DMS114 treated with DMSO at 0.1 percent for 48 hours (cell line): ENCODE data around the gene PDK4.
"Not testable (repeated sequence)": the region's sequence is repeated elsewhere in the genome, so short reads cannot be mapped to it uniquely, and the experiment has no call there.

Experiments used
- DNase-seq: peaks from one replicate; lab custom pipeline; 2025; ENCODE audit not compliant: unreplicated experiment; lab: John Stamatoyannopoulos, UW

The PDK4 gene

DNA sequence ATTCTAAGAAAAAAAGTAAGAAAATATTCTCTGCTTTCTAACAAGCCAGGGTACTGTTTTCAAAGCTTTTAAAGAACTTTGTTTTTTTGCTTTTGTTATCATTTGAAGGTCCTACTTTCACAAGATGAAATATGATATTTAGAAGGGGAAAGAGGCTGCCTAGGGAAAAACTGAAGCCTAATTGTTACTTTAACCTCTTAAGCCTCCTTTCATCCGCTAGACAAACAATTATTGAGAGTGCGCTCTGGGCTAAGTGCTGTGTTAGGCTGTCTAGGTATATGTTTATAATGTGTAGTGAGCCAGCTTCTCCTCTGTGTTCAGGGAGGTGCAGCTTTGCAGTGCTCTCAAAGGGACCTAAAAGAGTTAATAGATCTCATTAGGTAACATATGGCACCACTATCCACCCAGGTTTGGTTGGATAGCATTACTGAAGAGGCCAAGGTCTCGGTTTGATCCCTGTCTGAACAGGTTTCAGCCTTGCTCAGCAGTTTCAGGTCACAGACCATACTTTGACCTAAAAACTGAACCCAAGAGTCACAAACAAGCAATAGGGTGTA is 17.9 kb downstream of the PDK4 start:
- no peak for DNase-seq

DNA sequence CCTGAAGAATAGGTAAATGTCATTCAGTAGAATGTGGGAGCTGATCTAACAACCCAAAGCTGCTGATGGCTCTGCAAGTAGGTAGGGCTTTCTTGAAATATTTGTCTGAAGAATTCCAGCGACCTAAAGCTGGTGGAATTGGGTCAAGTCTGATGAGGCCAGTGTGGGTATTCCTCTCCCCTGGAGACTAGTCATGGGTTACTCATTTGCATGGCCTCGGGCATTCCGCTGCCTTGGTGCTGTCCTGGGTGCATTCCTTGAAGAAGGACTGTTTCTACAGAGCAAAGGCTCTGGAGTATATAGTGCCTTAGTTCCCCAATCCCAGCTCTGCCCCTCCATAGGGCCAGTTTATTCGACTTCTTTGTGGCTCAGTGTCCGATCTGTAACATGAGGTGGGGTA is 19.2 kb downstream of the PDK4 start:
- DNase-seq = no peak

DNA sequence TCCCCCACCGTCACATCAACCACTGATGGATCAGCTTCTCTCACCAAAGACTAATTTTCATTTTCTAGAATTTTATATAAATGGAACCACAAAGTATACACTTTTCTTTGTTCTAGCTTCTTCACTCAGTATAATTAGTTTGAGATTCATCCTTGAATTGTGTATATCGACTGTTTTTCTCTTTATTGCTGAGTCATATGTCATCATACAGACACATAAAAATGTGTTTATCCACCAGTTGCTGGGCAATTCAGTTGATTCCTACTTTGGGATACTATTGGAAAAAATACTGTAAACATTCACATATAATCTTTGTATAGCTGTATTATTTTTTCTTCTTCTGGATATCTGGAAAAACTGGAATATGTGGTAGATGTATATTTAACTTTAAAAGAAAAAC is 26.6 kb downstream of the PDK4 start:
- no peak for DNase-seq

DNA sequence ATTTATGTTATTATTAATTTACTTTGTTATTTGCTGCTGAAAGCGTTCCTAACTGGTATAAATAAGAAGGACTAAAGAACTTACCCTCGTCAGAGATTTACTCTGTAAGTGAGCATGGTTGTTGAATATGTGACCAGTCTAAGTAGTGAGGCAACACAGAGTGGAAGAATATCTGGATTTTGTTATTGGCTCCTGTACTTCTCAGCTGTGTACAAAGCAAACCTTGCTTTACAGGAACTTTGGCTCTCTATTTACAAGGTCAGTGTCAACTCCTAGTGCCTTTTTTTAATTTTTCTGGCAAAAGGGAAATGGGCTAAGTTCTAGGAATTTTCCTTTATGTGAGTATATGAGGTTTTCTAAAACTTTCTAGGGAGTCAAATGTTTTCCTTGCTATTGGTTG is 35.6 kb downstream of the PDK4 start:
- DNase-seq = no peak

DNA sequence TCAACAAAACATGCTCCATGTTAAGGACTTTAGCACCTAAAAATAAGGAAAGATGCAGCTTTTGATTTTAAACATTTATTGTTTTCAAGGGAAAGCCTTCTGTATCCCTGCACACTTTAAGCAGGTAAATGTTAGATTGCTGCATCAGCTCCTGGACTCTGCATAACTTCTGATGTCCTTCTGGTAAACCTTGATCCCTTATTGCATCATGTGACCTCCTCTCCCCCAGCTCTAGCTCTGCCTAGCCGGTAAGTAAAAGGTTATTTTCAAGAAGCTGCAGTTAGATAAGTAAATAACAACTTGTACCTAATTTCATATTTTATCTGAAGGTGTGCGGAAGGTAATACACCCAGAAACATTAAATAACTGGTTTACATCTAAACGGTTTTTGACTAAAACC is 37.5 kb downstream of the PDK4 start:
- DNase-seq = no peak

DNA sequence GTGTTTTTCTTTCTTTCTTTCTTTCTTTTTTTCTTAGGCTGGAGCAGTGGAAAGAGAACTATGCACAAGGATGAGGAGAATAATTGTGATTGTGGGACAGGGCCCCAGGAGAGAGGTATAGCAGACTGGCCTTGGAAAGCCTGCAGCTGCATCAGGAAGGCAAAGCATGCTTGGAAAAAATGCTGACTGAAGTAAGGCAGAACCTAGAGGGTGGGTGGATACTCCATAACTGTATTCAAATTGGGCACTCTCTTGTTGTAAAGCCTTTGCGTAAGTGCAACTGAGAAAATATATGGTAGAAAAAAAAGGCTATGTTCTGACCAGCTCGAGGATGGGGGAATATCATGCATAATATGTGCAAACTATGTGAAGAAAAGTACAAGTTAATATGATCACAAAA is 39.5 kb downstream of the PDK4 start:
- DNase-seq = no peak

DNA sequence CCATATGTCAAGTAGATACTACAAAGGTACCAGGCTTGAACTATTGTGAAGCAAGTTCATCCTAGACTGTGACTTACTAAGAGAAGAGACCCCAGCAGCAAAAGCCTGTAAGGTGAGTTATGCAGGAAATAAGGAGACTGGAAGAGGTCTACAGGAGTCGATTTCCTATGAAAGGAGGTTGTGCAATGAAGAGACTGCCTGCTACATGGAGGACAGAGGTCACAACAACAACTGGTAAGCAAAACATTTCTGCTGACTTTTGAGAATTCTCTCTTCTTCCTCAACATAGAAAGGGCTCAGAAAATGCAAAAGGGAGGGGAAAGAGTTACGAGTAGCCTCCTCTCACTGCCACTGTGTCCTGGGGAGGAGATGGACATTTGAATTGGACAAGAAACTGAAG is 42.4 kb downstream of the PDK4 start:
- DNase-seq = no peak

DNA sequence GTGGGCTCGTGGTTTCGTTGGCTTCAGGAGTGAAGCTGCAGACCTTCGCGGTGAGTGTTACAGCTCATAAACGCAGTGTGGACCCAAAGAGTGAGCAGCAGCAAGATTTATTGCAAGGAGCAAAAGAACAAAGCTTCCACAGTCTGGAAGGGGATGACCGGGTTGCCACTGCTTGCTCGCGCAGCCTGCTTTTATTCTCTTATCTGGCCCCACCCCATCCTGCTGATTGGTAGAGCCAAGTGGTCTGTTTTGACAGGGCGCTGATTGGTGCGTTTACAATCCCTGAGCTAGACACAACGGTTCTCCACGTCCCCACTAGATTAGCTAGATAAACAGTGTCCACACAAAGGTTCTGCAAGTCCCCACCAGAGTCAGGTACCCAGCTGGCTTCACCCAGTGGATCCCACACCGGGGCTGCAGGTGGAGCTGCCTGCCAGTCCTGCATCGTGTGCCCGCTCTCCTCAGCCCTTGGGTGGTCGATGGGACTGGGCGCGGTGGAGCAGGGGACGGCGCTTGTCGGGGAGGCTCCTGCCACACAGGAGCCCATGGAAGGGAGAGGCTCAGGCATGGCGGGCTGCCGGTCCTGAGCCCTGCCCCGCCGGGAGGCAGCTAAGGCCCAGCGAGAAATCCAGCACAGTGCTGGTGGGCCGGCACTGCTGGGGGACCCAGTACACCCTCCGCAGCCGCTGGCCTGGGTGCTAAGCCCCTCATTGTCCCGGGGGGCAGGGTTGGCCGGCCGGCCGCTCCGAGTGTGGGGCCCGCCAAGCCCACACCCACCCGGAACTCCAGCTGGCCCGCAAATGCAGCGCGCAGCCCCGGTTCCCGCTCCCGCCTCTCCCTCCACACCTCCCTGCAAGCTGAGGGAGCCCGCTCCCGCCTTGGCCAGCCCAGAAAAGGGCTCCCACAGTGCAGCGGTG is 44.0 kb downstream of the PDK4 start:
- not testable (repeated sequence) for DNase-seq

DNA sequence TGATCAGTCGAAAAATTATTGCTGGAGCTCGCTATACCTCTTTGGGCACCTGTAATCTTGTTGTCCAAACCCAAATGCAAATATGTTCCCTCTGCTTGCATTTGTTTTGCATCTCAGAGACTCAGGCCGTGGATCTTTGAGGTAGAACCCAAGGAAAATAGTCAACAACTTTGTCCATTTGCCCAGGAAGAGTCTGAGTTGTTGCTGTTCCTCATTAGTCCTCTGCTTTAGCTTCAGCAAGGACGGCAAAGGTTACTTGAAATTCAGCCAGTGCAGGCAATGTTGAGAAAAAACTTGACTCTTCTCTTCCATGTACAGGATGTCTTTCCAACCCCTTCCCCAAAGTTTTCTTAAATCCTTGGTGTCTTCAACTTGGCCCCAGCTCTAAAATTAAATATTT is 45.8 kb downstream of the PDK4 start:
- no peak for DNase-seq

DNA sequence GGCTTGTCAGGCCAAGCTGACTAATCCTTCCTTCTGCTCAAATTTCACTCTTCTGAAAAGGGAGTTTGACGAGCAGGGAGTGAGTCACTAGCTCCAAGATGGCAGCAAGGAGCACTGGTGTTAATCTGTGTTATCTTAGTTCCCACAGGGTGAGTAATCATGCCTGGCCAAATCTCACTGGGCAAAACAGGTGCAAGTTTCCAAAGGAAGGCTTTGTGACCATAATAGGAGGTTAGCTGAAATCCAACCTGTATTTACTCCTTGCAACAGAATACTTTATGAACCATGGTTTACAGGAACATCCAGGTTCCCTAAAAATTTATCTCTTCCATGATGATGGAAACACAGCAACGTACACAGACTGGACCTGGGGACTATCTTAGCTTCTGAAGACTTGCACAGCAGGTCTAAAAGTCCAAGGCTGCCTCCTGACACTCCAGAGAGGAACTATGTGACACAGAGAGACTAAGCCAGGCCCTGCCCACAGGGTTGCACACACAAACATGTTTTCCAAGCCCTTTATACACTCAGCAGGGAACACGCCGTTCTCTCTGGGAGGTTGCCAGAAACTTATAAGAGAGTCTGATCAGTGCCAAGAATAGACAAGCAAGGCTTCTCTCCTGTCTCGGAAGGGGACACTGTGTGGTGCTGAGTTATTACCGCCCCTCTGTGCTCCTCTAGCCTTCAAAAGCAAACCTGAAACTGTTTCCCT is 46.3 kb downstream of the PDK4 start:
- no peak for DNase-seq

DNA sequence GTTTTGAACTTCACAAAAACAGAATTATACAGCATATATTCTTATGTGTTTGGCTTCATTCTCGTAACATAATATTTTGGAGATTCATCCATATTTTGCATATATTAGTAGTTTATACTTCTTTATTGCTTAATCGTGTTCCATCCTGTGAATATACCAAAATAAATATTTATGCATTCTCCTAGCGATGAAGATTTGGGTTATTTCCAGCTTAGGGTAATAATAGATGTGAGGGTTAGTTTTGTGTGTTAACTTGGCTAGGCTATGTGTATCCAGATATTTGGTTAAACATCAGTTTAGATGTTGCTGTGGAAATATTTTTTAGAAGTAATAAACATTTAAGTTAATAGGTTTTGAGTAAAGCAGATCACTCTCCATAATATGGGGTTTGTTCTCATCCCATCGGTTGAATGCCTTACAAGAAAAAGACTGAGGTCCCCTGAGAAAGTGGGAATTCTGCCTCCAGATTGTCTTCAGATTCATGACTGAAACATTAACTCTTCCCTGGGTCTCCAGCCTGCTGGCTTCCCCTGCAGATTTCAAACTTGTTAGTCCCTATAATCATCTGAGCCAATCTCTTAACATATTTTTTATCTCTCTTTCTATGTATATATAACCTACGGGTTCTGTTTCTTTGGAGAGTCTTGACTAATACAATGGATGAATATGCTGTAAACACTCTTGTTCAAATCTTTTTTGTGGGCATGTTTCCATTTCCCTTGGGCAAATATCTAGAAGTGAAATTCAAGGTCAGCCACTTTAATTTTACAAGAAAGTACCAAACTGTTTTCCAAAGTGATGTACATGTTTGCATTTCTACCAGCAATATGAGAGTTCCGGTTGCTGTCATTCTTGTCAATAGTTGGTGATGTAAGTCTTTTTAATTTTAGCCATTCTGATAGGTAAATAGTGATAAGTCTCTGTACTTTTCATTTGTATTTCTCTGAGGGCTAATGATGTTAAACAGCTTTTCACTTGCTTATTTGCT is 48.7 kb downstream of the PDK4 start:
- DNase-seq = no peak

DNA sequence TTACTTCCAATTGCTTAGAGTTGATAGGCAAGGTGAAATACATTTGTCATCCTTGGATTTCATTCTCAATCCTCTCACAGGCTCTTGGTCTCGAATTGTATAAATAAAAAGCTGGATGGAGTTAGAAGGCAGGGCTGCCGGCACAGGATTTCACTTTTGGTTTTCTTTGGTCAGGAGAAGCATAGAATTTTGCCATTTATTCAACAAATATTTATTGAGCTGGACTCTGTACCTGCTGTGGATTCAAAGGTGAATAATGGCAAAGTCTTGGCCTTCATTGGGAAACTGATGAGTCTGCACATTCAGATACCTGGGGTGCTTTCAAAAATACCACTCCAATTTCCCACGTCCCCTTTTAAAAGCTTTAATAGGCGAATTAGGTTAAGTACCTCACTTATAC is 49.7 kb downstream of the PDK4 start:
- DNase-seq = no peak

DNA sequence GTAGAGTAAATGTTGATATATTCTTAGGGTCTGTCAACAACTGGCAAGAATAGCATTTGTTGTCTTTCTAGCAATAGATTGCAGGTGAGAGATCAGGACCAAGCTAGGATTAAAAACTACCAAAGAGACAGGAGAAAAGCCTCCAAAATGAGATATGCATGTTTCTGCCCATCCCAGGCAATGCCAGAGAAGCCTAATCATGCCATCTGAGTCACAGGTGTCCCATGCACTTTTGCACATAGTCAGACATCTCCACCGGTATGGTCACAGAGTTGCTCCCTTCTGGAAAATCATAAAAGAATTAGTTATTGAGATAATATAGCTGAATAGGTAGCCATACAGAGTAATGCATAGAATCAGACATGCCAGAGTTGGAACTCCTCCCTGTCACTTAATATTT is 50.6 kb downstream of the PDK4 start:
- no peak for DNase-seq

DNA sequence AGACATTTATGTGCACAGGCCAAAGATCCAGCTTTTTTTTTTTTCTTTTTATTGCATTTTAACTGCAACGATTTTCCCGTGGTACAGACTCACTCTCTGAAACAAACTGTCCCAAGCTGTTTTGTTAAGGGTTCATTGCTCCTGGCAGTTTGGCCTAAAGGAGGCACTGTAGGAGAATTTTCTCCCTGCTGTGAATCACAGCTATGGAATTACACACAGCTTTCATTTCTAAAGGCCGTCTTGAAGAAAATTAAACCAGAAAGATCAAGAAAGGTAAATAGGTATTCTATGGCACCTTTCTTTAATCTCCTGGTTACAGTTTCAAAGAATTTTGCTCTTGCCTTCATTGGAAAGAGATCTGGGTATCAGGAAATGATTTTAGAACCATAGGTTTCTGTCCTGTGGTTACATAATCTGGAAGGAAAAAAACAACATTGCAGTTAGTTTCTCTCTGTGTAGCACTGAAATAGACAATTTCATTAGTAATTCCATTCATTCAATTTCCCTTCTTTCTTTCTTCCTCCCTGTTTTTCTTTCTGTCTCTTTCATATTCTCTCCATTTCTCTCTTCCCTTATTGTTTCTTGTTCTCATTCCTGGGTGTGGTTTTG is 51.2 kb downstream of the PDK4 start:
- DNase-seq = no peak

DNA sequence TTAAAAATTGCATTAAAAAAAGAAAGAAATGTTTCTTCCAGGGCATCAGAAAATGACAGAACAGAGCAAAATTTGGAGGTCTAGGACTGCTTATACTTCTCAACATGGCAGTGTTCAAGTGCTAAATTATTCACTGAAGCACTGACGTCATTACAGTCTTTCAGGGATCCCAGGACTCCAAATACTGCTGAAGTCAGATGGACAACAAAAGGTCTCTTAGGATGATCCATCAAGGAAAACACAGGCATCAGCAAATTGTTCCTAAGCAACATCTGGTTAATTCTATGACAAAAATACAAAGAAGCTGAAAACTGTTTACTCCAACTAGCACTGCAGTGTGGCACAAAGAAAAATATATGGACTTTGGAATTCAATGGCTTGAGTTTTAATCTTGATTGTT is 52.1 kb downstream of the PDK4 start:
- DNase-seq = no peak

DNA sequence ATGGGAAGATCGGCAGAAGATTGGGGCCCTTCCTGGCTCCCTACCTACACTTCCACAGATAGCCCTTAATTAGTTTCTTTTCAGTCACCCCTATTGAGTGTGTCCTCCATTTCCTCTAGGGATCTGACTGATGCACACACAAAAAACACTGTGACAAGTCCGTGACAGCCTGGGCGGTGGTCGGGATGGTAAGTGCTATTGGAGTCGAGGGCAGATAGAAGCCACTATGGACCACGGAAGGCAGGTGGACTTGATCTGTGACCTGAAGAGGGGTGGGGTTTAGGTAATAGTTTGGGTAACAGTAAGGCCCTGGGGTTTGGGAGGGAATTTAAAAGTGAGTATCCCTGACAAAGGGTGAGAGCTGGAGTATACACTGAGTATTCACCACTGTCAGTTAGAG is 53.0 kb downstream of the PDK4 start:
- DNase-seq = no peak

DNA sequence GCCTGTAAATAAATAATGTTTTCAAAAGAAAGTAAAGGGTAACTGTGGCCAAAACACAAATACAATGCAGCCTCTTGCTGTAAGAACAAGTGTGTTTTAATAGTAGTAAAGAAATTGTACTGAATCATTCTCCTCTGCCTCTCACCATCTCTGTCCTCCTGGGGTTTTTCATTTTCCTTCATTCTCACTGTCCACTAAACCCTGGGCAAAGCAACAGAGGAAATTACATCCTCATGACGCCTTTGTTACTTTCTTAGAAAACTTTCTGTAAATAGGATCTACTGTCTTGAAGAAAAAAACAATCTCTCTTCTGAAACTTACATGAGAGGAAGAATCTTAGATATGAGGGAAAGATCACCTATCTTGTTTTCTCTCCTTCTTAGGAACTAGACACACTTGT is 56.0 kb downstream of the PDK4 start:
- no peak for DNase-seq

DNA sequence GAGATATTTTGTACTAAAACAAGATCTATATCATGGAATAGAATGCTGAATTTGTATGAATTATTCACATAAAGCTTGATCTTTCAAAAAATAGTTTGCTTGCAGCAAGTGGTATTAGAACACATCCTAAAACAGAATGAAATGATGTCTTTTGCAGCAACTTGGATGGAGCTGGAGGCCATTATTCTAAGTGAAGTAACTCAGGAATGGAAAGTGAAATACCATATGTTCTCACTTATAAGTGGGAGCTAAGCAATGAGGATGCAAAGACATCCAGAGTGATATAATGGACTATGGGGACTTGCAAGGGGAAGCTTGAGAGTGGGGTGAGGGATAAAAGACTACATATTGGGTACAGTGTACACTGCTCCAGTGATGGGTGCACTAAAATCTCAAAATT is 56.9 kb downstream of the PDK4 start:
- DNase-seq = no peak

DNA sequence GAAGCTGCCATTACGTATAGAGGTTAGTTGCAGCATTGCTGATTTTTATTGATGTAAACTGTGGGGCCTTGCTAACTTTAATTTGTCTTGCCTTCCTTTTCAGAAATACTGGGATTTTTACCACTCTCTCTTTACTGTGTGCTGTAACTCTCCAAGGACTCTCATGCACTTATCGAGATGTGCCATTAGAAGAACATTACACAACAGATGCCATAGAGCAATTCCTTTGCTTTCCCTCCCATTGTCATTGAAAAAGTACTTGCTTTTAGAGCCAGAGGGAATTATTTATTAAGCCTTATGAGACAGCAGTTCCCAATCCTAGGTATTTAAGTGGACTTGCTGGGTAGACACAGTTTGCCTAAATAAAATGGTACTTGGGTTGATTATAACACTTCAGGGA is 58.8 kb downstream of the PDK4 start:
- no peak for DNase-seq

DNA sequence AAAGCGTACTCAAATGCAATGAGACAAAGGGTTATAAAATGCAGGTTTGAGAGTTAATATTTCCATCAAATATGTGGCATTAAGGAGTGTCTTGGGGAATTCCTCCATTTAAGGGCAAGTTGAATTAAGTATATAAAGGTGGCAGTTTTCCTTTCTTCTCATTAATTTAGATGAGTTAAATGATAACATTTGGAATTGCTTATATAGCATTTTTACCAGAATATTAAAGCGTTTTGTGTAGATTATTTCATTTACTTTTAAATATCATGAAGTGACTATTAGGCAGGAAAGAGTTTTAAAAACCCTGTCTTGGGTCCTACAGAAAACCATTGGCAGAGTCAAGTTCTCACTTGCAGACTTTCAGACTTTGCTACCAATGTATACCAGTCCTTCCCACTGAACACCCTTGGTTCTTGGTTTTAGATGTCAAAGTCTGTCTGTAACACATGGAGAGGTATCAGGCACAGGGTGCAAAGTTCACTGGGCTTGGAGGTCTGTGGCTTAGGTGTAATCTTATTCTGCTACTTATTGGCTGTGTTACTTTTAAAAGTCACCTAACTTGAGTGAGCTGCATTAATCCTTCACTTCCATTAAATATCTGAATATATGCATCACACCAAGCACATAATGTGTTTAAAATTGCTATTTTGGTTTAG is 59.5 kb downstream of the PDK4 start:
- no peak for DNase-seq
